Hepatocyte (in vitro differentiated cells): ENCODE results near the gene TOR3A. TPM values are rescaled to one million over a fixed set of nuclear protein-coding genes. Genes with fewer than 3 reads are reported as not detected.

ENCODE experiments used
- DNase-seq: peaks from one replicate; pipeline ENCODE4 v3.0.0-alpha.2; 2016; ENCODE audit warnings: low spot score
- H2AFZ ChIP-seq: fragments of 200-600 bp; sonication (generic); 2 replicates; pipeline ENCODE4 v1.6.0; 2016; ENCODE audit warnings: antibody characterized with exemption, mild to moderate bottlenecking
- H3K27ac ChIP-seq: fragments of 200-600 bp; sonication (generic); 2 replicates; pipeline ENCODE4 v1.5.1; 2016; ENCODE audit warnings: mild to moderate bottlenecking
- H3K27me3 ChIP-seq: fragments of 200-600 bp; sonication (generic); 2 replicates; pipeline ENCODE4 v1.6.1; 2016
- H3K36me3 ChIP-seq: fragments of 200-600 bp; sonication (generic); replicated peaks from 2 replicates; pipeline ENCODE4 v1.5.1; 2016; ENCODE audit warnings: low read depth; ENCODE audit not compliant: insufficient read depth
- H3K4me1 ChIP-seq: fragments of 200-600 bp; sonication (generic); 2 replicates; pipeline ENCODE4 v1.5.1; 2016; ENCODE audit warnings: mild to moderate bottlenecking, moderate library complexity; ENCODE audit not compliant: insufficient read depth
- H3K4me2 ChIP-seq: fragments of 200-600 bp; sonication (generic); 2 replicates; pipeline ENCODE4 v1.6.0; 2016
- H3K4me3 ChIP-seq: fragments of 200-600 bp; sonication (generic); 2 replicates; pipeline ENCODE4 v1.5.1; 2016; ENCODE audit warnings: mild to moderate bottlenecking
- H3K79me2 ChIP-seq: fragments of 200-600 bp; sonication (generic); 2 replicates; pipeline ENCODE4 v1.6.0; 2017; ENCODE audit warnings: mild to moderate bottlenecking
- H3K9me2 ChIP-seq: fragments of 200-600 bp; sonication (generic); replicated peaks from 2 replicates; pipeline ENCODE4 v1.6.0; 2017; ENCODE audit warnings: mild to moderate bottlenecking; ENCODE audit not compliant: insufficient read depth
- H3K9me3 ChIP-seq: fragments of 200-600 bp; sonication (generic); 2 replicates; pipeline ENCODE4 v1.5.1; 2016; ENCODE audit warnings: low read depth, mild to moderate bottlenecking
- H4K20me1 ChIP-seq: fragments of 200-600 bp; sonication (generic); 2 replicates; pipeline ENCODE4 v1.6.0; 2016; ENCODE audit warnings: mild to moderate bottlenecking; ENCODE audit not compliant: insufficient read depth, poor library complexity, severe bottlenecking
- EZH2 ChIP-seq: fragments of 200-600 bp; sonication (generic); IDR thresholded peaks from 2 replicates; pipeline ENCODE4 v1.6.1; 2016; ENCODE audit warnings: antibody characterized with exemption, mild to moderate bottlenecking, borderline replicate concordance
- EZH2phosphoT487 ChIP-seq: fragments of 200-600 bp; sonication (generic); IDR thresholded peaks from one replicate; pipeline ENCODE4 v1.6.1; 2018; ENCODE audit warnings: antibody characterized with exemption, mild to moderate bottlenecking, low read depth, moderate library complexity; ENCODE audit not compliant: unreplicated experiment, severe bottlenecking
- WGBS: methylation state at CpG from one replicate; pipeline ENCODE4 v1.1.6; 2016; ENCODE audit warnings: low lambda C conversion rate; ENCODE audit errors: missing lambda C conversion rate; 5-methylcytosine and 5-hydroxymethylcytosine counted together
- polyA plus RNA-seq: library from polyadenylated mRNA; unstranded; fragments of >200 nt; fragmentation: Nextera tagmentation; extraction: Ambion mirVana; gene quantifications from 2 replicates; pipeline ENCODE4 v1.2.1, GENCODE V29; 2016
- total RNA-seq: library from RNA; depleted of rRNA; stranded (reverse); fragments of >200 nt; gene quantifications from 2 replicates; pipeline ENCODE4 v1.2.3, GENCODE V29; 2014
- TF ChIP-seq, protein P1 (sequence below): fragments of 200-600 bp; sonication (generic); IDR thresholded peaks from 2 replicates; pipeline ENCODE4 v1.5.1; 2016; ENCODE audit warnings: antibody characterized with exemption, mild to moderate bottlenecking; ENCODE audit not compliant: poor library complexity

The TOR3A gene, protein sequence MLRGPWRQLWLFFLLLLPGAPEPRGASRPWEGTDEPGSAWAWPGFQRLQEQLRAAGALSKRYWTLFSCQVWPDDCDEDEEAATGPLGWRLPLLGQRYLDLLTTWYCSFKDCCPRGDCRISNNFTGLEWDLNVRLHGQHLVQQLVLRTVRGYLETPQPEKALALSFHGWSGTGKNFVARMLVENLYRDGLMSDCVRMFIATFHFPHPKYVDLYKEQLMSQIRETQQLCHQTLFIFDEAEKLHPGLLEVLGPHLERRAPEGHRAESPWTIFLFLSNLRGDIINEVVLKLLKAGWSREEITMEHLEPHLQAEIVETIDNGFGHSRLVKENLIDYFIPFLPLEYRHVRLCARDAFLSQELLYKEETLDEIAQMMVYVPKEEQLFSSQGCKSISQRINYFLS
- total RNA-seq, result 20.3 and 20.5 TPM in 2 replicates
- 21.3 and 24.5 TPM in 2 replicates for polyA plus RNA-seq

DNA sequence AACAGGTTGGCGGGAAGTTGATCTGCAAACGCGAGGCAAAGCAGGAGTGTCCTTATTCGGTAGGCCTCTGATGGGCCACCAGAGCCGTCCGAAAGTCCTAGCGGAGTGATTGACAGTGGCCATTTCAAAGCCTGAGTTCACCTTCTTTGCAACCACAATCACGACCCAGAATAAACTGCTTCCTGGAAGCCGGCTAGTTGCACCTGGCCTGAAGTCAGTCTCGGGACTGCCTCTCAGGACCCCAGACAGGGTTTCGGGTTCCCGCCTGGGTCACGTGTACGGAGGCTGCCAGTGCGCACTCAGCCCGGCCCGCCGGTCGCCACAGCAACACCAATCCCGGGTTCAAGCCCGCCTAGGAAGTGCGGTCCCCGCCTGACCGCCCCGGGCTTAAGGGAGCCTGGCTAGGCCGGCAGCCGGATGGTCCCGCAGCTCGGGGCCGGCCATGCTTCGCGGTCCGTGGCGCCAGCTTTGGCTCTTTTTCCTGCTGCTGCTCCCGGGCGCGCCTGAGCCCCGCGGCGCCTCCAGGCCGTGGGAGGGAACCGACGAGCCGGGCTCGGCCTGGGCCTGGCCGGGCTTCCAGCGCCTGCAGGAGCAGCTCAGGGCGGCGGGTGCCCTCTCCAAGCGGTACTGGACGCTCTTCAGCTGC lies at the start of gene TOR3A:
TOR3A (plus strand) TSS at position 384 of the 646 bp plus-strand sequence; CDS start at position 443, 59 bp downstream.
- Histone ChIP-seq H3K4me3 (peak within 1 kb of the TSS; percentile 86), H3K27me3 (no peaks in the 10 kb centered on the region), H2AFZ (peak within 1 kb of the TSS; percentile 55), H3K27ac (peak within 1 kb of the TSS; percentile 85), H3K9me3 (no peaks in the 10 kb centered on the region), H3K79me2 (peaks cover 27% of the 10 kb centered on the region), H4K20me1 (no peaks in the 10 kb centered on the region), H3K4me2 (peak within 1 kb of the TSS; percentile 100), H3K36me3 (no peaks in the 10 kb centered on the region), H3K4me1 (peaks cover 16% of the 10 kb centered on the region), H3K9me2 (no peaks in the 10 kb centered on the region)
- peak; percentile 92 for DNase-seq
- no peak for TF ChIP-seq EZH2
- TF ChIP-seq, protein P1, sequence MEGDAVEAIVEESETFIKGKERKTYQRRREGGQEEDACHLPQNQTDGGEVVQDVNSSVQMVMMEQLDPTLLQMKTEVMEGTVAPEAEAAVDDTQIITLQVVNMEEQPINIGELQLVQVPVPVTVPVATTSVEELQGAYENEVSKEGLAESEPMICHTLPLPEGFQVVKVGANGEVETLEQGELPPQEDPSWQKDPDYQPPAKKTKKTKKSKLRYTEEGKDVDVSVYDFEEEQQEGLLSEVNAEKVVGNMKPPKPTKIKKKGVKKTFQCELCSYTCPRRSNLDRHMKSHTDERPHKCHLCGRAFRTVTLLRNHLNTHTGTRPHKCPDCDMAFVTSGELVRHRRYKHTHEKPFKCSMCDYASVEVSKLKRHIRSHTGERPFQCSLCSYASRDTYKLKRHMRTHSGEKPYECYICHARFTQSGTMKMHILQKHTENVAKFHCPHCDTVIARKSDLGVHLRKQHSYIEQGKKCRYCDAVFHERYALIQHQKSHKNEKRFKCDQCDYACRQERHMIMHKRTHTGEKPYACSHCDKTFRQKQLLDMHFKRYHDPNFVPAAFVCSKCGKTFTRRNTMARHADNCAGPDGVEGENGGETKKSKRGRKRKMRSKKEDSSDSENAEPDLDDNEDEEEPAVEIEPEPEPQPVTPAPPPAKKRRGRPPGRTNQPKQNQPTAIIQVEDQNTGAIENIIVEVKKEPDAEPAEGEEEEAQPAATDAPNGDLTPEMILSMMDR, result no peak
- TF ChIP-seq EZH2phosphoT487, result no peak
- 1% methylated on average over 51 of the region's 51 CpGs for WGBS

DNA sequence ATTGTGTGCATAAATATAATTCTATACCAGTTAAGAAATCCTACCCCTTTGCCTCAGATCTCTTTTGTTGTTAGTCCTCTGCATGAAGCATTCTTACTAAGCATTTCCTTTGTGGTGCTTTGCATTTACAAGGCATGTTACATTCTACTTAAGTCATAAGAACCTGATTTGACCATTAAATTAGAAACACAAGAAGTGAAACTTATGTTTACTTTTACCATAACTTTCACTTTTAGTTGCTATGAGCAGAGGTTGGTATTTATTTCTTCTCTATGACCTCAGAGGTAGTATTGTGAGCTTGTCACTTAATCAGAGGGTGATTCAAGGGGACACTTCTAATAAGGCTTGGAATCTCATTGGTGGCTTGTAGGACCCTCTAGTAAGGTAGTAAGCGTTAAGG lies 47.1 kb upstream of the TOR3A start:
- TF ChIP-seq EZH2phosphoT487 (no peak), EZH2 (no peak)
- TF ChIP-seq, protein P1, result no peak
- H2AFZ ChIP-seq, result no peak overlapping the region
- no peak overlapping the region for H3K4me3 ChIP-seq
- peaks cover 96% of the 10 kb centered on the region for H3K79me2 ChIP-seq
- H3K9me3 ChIP-seq, result no peaks in the 10 kb centered on the region
- WGBS, result 95% methylated on average over 1 of the region's 1 CpG
- H3K36me3 ChIP-seq, result no peaks in the 10 kb centered on the region
- no peaks in the 10 kb centered on the region for H4K20me1 ChIP-seq
- H3K27me3 ChIP-seq, result no peaks in the 10 kb centered on the region
- H3K4me2 ChIP-seq, result no peak overlapping the region
- no peak for DNase-seq
- H3K27ac ChIP-seq, result no peak overlapping the region
- peaks cover 16% of the 10 kb centered on the region for H3K4me1 ChIP-seq
- no peaks in the 10 kb centered on the region for H3K9me2 ChIP-seq

DNA sequence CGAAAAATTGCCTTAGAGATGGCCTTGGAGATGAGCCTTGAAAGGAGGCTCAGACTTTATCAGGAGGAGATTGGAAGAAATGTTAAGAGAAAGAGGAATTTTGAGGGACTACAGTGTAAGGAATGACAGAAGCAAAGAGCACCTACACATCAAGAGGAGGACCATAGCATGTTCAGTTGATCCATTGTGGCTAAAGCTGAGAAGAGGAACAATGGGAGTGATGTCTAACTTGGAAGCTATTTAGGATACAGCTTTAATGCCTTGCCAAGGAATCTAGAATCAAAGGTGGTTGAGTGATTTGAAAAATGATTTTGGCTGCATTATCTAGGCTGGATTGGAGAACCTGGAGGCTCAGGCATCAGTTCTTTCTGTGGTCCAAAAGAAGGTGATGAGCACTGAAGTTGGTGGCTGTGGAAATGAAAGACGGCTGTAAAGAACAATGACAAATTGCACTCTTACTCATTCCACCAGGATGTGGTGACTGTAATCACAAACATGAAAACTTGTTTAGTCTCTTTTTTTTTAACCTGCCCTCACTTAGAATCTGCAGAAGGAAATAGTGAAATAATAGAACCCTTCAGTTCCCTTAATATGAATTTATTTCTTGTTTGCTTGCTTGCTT lies 44.9 kb upstream of the TOR3A start:
- Histone ChIP-seq H4K20me1 (no peaks in the 10 kb centered on the region), H3K4me1 (peaks cover 5% of the 10 kb centered on the region), H3K36me3 (no peaks in the 10 kb centered on the region), H2AFZ (no peak overlapping the region), H3K4me2 (no peak overlapping the region), H3K9me3 (no peaks in the 10 kb centered on the region), H3K4me3 (no peak overlapping the region), H3K27me3 (no peaks in the 10 kb centered on the region), H3K79me2 (peaks cover 81% of the 10 kb centered on the region), H3K27ac (no peak overlapping the region), H3K9me2 (no peaks in the 10 kb centered on the region)
- TF ChIP-seq, protein P1, result no peak
- TF ChIP-seq EZH2, result no peak
- no peak for TF ChIP-seq EZH2phosphoT487
- DNase-seq, result no peak
- 90% methylated on average over 2 of the region's 2 CpGs for WGBS
